ENCODE results near the gene PMP22.
A peak's percentile ranks its signal among the peaks of the same experiment; 100 is the strongest.

PMP22 gene

GRCh38 chr17:15263680-15264079 is 1.4 kb downstream of the PMP22 start:
- Histone ChIP-seq H2BK15ac (ENCODE audit: low read length) (no peak overlapping the region), H3K9ac (ENCODE audit: low read depth, low read length, poor library complexity) (no peak overlapping the region), H4K91ac (ENCODE audit: low read depth, low read length, poor library complexity) (no peak overlapping the region), H3K79me1 (ENCODE audit: low read depth, low read length) (no peaks in the 10 kb centered on the region), H3K4me3 (ENCODE audit: low read length in 2 of 2) (no peak overlapping the region), H2BK12ac (ENCODE audit: low read length) (no peak overlapping the region), H4K8ac (ENCODE audit: low read depth, low read length) (no peak overlapping the region), H2BK5ac (ENCODE audit: low read length) (no peak overlapping the region), H2AK5ac (ENCODE audit: low read depth, low read length) (no peak overlapping the region), H3K27me3 (ENCODE audit: control insufficient read depth in 3 of 3, insufficient read depth in 3 of 3, low read depth in 1 of 3, low read length in 3 of 3) (peaks cover 7 to 78% (median 40%) of the 10 kb centered on the region in 3 experiments), H3K4me1 (ENCODE audit: control insufficient read depth in 2 of 2, insufficient read depth in 1 of 2, low read depth in 1 of 2, low read length in 2 of 2) (peaks cover 9 to 14% of the 10 kb centered on the region in 2 donors), H2AFZ (ENCODE audit: low read length) (peak overlapping the region; percentile 96), H3K36me3 (replicated peaks in 1 of 2; ENCODE audit: control insufficient read depth in 2 of 2, insufficient read depth in 2 of 2, low read length in 2 of 2) (no peaks in the 10 kb centered on the region), H3K18ac (ENCODE audit: low read length) (no peak overlapping the region), H2BK120ac (ENCODE audit: low read depth, low read length) (no peak overlapping the region), H3K9me3 (replicated peaks in 1 of 2; ENCODE audit: control insufficient read depth in 2 of 2, insufficient read depth in 1 of 2, low read depth in 1 of 2, low read length in 2 of 2) (no peaks in the 10 kb centered on the region), H3K4ac (ENCODE audit: low read length) (no peak overlapping the region), H3K14ac (ENCODE audit: low read length) (no peak overlapping the region), H3K4me2 (ENCODE audit: insufficient read depth, low read length, poor library complexity, severe bottlenecking) (no peak overlapping the region), H3K23ac (ENCODE audit: low read depth, low read length, poor library complexity) (no peak overlapping the region), H3K27ac (replicated peaks; ENCODE audit: low read length) (no peak overlapping the region)
- no CpG with 5 or more reads among the region's 3 CpGs for WGBS, 2 donors (ENCODE audit: extremely low coverage in 2 of 2, insufficient read length in 2 of 2, insufficient replicate concordance in 1 of 2)
- DNase-seq (ENCODE audit: low spot score) = no peak

GRCh38 chr17:15263206-15263579 is 1.9 kb downstream of the PMP22 start:
- no peak overlapping the region for H2BK12ac ChIP-seq (ENCODE audit: low read length)
- peak overlapping the region; percentile 36 to 71 for H3K4me3 ChIP-seq (ENCODE audit: low read length in 2 of 2)
- no peaks in the 10 kb centered on the region for H3K9me3 ChIP-seq (replicated peaks in 1 of 2; ENCODE audit: control insufficient read depth in 2 of 2, insufficient read depth in 1 of 2, low read depth in 1 of 2, low read length in 2 of 2)
- no peak overlapping the region for H3K14ac ChIP-seq (ENCODE audit: low read length)
- H3K23ac ChIP-seq (ENCODE audit: low read depth, low read length, poor library complexity) = peak overlapping the region; percentile 34
- H3K27ac ChIP-seq (replicated peaks; ENCODE audit: low read length) = no peak overlapping the region
- no peak overlapping the region for H2AK5ac ChIP-seq (ENCODE audit: low read depth, low read length)
- H3K4me1 ChIP-seq (ENCODE audit: control insufficient read depth in 2 of 2, insufficient read depth in 1 of 2, low read depth in 1 of 2, low read length in 2 of 2) = peaks cover 9 to 14% of the 10 kb centered on the region in 2 donors
- no peak overlapping the region for H4K8ac ChIP-seq (ENCODE audit: low read depth, low read length)
- H3K36me3 ChIP-seq (replicated peaks in 1 of 2; ENCODE audit: control insufficient read depth in 2 of 2, insufficient read depth in 2 of 2, low read length in 2 of 2) = no peaks in the 10 kb centered on the region
- peak; percentile 33 for DNase-seq (ENCODE audit: low spot score)
- no peak overlapping the region for H3K4ac ChIP-seq (ENCODE audit: low read length)
- peak overlapping the region; percentile 44 for H3K9ac ChIP-seq (ENCODE audit: low read depth, low read length, poor library complexity)
- no peak overlapping the region for H2BK15ac ChIP-seq (ENCODE audit: low read length)
- peak overlapping the region; percentile 24 for H3K18ac ChIP-seq (ENCODE audit: low read length)
- H4K91ac ChIP-seq (ENCODE audit: low read depth, low read length, poor library complexity) = no peak overlapping the region
- H2AFZ ChIP-seq (ENCODE audit: low read length) = peak overlapping the region; percentile 96
- H2BK120ac ChIP-seq (ENCODE audit: low read depth, low read length) = no peak overlapping the region
- H3K4me2 ChIP-seq (ENCODE audit: insufficient read depth, low read length, poor library complexity, severe bottlenecking) = peak overlapping the region; percentile 88
- WGBS, 2 donors (ENCODE audit: extremely low coverage in 2 of 2, insufficient read length in 2 of 2, insufficient replicate concordance in 1 of 2) = no CpG with 5 or more reads among the region's 17 CpGs
- H2BK5ac ChIP-seq (ENCODE audit: low read length) = no peak overlapping the region
- H3K79me1 ChIP-seq (ENCODE audit: low read depth, low read length) = no peaks in the 10 kb centered on the region
- H3K27me3 ChIP-seq (ENCODE audit: control insufficient read depth in 3 of 3, insufficient read depth in 3 of 3, low read depth in 1 of 3, low read length in 3 of 3) = peaks cover 7 to 73% (median 40%) of the 10 kb centered on the region in 3 experiments

GRCh38 chr17:15262291-15263205 is 2.6 kb downstream of the PMP22 start:
- Histone ChIP-seq H3K27ac (replicated peaks; ENCODE audit: low read length) (no peak overlapping the region), H3K4me1 (ENCODE audit: control insufficient read depth in 2 of 2, insufficient read depth in 1 of 2, low read depth in 1 of 2, low read length in 2 of 2) (peaks cover 9 to 14% of the 10 kb centered on the region in 2 donors), H3K4me3 (ENCODE audit: low read length in 2 of 2) (peak overlapping the region; percentile 36 to 71), H3K23ac (ENCODE audit: low read depth, low read length, poor library complexity) (no peak overlapping the region), H3K4ac (ENCODE audit: low read length) (no peak overlapping the region), H4K91ac (ENCODE audit: low read depth, low read length, poor library complexity) (no peak overlapping the region), H2BK15ac (ENCODE audit: low read length) (no peak overlapping the region), H2BK12ac (ENCODE audit: low read length) (no peak overlapping the region), H3K36me3 (replicated peaks in 1 of 2; ENCODE audit: control insufficient read depth in 2 of 2, insufficient read depth in 2 of 2, low read length in 2 of 2) (no peaks in the 10 kb centered on the region), H2BK5ac (ENCODE audit: low read length) (peak overlapping the region; percentile 8), H4K8ac (ENCODE audit: low read depth, low read length) (no peak overlapping the region), H2AK5ac (ENCODE audit: low read depth, low read length) (no peak overlapping the region), H3K4me2 (ENCODE audit: insufficient read depth, low read length, poor library complexity, severe bottlenecking) (peak overlapping the region; percentile 88), H2AFZ (ENCODE audit: low read length) (peak overlapping the region; percentile 96), H3K27me3 (ENCODE audit: control insufficient read depth in 3 of 3, insufficient read depth in 3 of 3, low read depth in 1 of 3, low read length in 3 of 3) (peaks cover 7 to 67% (median 40%) of the 10 kb centered on the region in 3 experiments), H3K14ac (ENCODE audit: low read length) (peak overlapping the region; percentile 11), H3K79me1 (ENCODE audit: low read depth, low read length) (no peaks in the 10 kb centered on the region), H2BK120ac (ENCODE audit: low read depth, low read length) (no peak overlapping the region), H3K9ac (ENCODE audit: low read depth, low read length, poor library complexity) (peak overlapping the region; percentile 54), H3K18ac (ENCODE audit: low read length) (peak overlapping the region; percentile 67), H3K9me3 (replicated peaks in 1 of 2; ENCODE audit: control insufficient read depth in 2 of 2, insufficient read depth in 1 of 2, low read depth in 1 of 2, low read length in 2 of 2) (no peaks in the 10 kb centered on the region)
- peak; percentile 40 for DNase-seq (ENCODE audit: low spot score)
- WGBS, 2 donors (ENCODE audit: extremely low coverage in 2 of 2, insufficient read length in 2 of 2, insufficient replicate concordance in 1 of 2) = no CpG with 5 or more reads among the region's 60 CpGs

- DNase-seq (ENCODE audit: low spot score) = no peak
- Histone ChIP-seq H3K4me3 (ENCODE audit: low read length in 2 of 2) (peak overlapping the region; percentile 76 to 79), H3K27ac (replicated peaks; ENCODE audit: low read length) (no peak overlapping the region)
Measured at GRCh38 chr17:15261802-15262290, 3.3 kb downstream of the PMP22 start.

More at GRCh38 chr17:15261802-15262290, 3.3 kb downstream of the PMP22 start:
- peak overlapping the region; percentile 1 for H3K18ac ChIP-seq (ENCODE audit: low read length)
- no peak overlapping the region for H3K14ac ChIP-seq (ENCODE audit: low read length)
- no peak overlapping the region for H2BK12ac ChIP-seq (ENCODE audit: low read length)
- H2AK5ac ChIP-seq (ENCODE audit: low read depth, low read length) = no peak overlapping the region
- H3K23ac ChIP-seq (ENCODE audit: low read depth, low read length, poor library complexity) = no peak overlapping the region
- H4K91ac ChIP-seq (ENCODE audit: low read depth, low read length, poor library complexity) = no peak overlapping the region
- H2AFZ ChIP-seq (ENCODE audit: low read length) = peak overlapping the region; percentile 96
- H3K4me2 ChIP-seq (ENCODE audit: insufficient read depth, low read length, poor library complexity, severe bottlenecking) = peak overlapping the region; percentile 92
- no peaks in the 10 kb centered on the region for H3K79me1 ChIP-seq (ENCODE audit: low read depth, low read length)
- no peaks in the 10 kb centered on the region for H3K9me3 ChIP-seq (replicated peaks in 1 of 2; ENCODE audit: control insufficient read depth in 2 of 2, insufficient read depth in 1 of 2, low read depth in 1 of 2, low read length in 2 of 2)
- no peak overlapping the region for H3K4ac ChIP-seq (ENCODE audit: low read length)
- H3K36me3 ChIP-seq (replicated peaks in 1 of 2; ENCODE audit: control insufficient read depth in 2 of 2, insufficient read depth in 2 of 2, low read length in 2 of 2) = no peaks in the 10 kb centered on the region
- peaks cover 7 to 60% (median 40%) of the 10 kb centered on the region in 3 experiments for H3K27me3 ChIP-seq (ENCODE audit: control insufficient read depth in 3 of 3, insufficient read depth in 3 of 3, low read depth in 1 of 3, low read length in 3 of 3)
- H4K8ac ChIP-seq (ENCODE audit: low read depth, low read length) = no peak overlapping the region
- peaks cover 9 to 14% of the 10 kb centered on the region in 2 donors for H3K4me1 ChIP-seq (ENCODE audit: control insufficient read depth in 2 of 2, insufficient read depth in 1 of 2, low read depth in 1 of 2, low read length in 2 of 2)
- H2BK120ac ChIP-seq (ENCODE audit: low read depth, low read length) = no peak overlapping the region
- no peak overlapping the region for H3K9ac ChIP-seq (ENCODE audit: low read depth, low read length, poor library complexity)
- no peak overlapping the region for H2BK15ac ChIP-seq (ENCODE audit: low read length)
- WGBS, 2 donors (ENCODE audit: extremely low coverage in 2 of 2, insufficient read length in 2 of 2, insufficient replicate concordance in 1 of 2) = no CpG with 5 or more reads among the region's 9 CpGs
- no peak overlapping the region for H2BK5ac ChIP-seq (ENCODE audit: low read length)

All from neuronal stem cell (in vitro differentiated cells).